Activated CD8-positive, alpha-beta memory T cell treated with anti-CD3 and anti-CD28 coated beads, Interleukin-2, amount 50 U/mL, for 1 hour (primary cell): ENCODE measurements around the gene MPC1.
A peak's percentile ranks its signal among the peaks of the same experiment; 100 is the strongest.

Experiments
- DNase-seq: peaks from one replicate; pipeline ENCODE4 v3.0.0-alpha.2; 2020; ENCODE audit errors: extremely low read depth

Gene MPC1

DNA sequence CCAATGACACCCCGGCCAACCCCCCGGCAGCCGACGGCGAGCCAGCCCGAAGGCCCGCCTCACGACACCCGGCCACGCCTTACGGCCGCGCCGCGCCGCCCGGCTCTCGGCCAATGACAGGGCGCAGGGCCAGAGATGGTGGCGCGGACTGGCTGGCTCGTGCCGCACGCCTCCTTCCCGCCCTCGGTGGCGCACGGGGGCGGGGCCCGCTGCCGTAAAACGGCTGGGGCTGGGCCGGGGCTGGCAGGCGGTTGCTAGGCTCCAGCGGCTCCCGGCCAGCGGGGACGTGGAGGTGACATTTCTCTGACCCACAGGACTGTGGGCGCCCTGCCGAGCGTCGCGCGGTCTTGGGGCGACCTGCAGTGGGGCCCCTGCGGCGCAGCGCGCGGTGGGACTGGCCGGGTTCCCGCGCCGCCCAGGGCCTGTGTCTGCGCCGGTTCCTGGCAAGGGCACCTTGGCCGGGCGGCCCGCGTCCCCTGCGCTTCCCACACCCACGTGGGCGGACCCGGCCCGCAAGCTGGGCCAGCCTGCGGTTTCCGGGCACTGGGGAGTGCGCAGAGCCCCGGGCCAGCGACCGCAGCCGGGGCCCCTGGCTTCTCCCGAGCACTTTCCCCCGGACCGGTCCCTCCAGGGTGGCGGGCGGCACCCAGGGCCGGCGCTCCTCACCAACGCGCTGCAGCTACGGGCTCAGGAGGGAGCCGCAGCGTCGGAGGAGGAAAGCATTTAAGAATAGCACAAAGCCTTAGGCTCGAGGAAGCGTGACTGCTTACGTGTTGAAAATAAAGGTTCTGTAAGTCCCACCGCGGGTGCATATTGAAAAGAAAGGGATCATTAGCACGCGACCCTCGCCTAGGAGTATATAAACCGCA, at the start of gene MPC1:
MPC1 (minus strand) TSS at position 8 of the 869 bp plus-strand sequence. CDS start 64 bp downstream, outside the sequence.
- peak; percentile 65 for DNase-seq

DNA sequence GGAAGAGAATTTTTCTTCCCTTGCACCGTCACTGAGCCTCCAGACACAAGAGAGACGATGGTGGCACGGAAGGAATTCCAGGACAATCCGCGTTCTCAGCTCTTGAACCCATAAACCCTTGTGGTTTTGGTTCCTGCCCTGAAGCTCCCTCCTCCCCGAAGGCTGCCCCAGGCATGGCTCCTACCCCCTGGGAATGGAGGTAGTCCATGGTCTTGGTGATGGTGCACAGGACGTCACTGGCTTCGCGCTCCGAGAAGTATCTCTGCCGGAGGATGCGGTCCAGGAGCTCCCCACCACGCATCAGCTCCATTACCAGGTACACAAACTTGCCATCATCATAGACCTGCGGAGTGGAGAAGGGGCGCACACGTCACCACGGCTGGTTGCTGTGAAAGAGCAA, 47.5 kb upstream of the MPC1 start:
- DNase-seq: no peak

DNA sequence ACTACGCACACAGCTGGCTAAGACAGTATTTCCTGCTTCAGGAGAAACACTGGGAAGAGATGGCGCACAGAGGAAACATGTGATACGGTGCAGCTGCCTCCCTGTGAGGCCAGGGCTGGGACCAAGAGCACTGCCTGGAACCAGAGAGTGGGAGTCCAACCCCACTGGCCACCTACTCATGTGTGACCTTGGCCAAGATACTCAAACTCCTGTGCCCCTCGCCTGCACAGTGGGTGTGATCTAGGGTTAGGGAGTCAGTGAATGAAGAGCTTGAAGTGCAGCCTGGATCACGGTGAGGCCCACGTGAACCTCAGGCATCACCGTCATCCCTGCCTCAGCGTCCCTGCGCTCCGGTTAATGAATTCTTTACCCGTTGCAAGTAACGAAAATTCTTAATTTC, 41.7 kb upstream of the MPC1 start:
- no peak for DNase-seq

DNA sequence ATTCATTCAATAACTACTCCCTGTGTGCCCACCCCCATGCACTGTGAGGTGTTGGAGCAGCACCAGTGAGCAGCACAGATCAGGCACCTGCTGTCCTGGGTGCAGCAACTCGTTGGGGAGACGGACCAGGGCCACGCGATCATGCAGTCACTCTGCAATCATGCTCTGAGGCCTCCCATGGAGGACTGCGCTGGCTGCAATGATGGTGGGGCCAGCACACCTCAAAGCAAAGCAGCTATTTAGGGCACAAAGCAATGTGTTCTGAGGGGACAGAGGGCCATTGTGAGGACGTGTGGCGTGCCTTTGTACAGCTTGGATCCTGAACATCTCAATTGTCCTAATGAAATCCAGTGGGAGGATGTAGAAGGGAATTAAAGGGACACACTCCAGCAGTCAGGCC, 41.0 kb upstream of the MPC1 start:
- DNase-seq: no peak

DNA sequence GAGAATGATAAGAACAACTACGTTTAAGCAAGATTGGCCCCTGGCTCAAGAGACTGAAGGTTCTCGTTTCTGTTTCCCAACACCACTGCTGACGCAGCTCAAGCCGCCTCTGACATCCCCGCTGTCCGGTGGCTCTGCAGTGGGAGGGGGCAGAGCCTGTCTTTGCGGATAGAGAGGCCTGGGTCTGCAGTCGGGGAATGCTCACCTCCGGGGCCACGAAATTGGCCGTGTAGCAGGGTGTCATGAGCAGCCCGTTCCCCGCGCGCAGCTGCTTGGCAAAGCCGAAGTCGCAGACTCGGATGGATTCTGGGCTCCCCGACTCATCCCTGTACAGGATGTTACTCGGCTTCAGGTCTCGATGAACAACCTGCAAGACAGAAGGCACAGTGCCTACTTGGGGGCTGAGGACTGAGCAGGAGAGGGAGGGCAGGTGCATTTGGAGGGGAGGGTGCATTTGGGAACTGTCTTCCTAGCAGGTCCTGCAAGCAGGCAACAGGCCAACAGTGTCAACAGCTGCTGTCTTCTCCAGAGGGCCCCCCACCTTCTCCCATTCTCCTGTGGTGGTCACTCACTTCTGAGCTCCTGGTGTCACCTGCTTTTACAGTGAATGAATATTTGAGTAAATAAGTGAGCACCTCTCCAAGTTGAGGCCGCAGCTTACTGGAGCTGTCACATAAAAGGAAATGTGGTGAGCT, 40.5 kb upstream of the MPC1 start:
- no peak for DNase-seq

DNA sequence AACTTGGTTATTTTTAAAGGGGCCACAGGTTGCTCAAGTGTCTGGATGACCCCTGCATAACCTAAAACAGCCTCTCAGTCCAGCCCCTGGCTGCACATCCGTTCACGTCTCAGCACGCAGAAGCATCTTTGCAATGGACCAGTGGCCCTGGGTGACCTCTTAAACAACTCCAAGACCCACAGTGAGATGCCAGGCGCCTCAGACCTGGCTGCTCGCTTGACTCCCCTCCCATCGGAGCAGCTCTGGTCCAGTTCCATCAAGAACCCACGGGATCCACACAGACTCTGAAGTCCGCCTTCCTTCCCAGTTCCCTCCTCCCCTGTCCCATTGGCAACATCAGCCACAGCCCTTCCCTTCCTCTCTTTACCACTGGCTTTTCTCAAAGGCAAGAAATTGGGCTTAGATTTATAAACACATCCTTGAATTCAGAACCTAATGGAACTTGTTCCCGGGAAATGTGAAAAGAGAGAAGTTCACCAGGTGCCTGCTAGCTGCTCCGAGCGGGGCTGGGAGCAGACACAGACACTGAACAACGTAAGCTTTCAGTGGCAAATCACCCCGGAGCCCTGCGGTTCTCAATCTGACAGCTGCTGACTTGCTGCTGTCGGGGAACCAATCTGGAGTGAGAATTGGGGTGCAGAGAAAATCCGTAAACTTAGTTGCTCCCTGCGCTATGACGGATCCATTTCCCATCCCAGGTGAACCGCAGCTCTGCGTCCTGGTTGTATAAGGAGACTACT, 39.6 kb upstream of the MPC1 start:
- DNase-seq: no peak

DNA sequence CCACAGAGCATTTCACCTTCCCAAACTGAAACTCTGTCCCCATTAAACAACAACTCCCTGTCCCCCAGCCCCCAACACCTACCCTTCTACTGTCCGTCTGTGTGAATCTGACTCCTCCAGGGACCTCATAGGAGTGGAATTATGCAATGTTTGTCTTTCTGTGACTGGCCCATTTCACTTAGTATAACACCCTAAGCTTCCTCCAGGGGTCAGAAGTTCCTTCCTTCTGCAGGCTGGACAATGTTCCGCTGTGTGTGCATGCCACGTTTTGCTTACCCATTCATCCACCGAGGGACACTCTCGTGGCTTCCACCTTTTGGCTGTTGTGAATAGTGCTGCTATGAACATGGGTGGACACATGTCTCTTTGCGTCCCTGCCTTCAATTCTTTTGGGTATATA, 37.6 kb upstream of the MPC1 start:
- no peak for DNase-seq

DNA sequence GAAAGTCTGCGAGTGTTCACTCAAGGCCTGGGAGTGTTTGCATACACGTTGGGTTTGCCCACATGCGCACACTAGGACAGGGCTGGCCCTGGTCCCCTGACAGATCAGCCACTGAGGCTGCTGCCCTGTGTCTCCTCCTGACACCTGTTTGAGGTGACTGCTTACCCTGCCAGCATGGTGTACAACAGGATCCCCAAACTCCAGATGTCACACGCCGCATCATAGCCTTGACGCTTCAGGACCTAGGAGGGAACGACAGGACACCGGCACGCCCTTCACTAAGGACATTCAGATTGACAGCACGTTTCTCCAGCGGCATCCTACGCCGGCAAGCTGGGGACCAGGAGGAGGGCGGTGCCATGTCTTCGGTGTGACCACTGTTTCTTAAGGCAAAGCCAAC, 37.0 kb upstream of the MPC1 start:
- DNase-seq: no peak

DNA sequence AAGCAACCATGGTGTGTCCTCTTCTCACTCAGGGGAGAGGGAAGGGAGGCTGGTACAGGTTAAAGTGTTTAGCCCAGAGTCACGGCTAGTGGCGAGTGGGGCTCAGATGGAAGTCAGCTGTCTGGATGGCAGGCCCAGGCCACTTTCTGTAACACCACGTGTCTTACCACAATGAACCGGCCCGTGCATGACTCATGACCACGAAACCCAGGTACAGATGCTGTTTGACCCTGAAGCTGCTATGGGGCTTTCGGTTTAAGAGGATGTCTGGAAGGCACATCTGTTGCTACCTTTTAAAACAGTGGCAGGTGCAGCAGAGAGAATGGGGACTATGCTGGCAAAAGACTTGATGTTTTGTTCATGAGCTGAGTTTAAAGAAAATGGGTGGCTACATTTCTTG, 36.5 kb upstream of the MPC1 start:
- DNase-seq: no peak

DNA sequence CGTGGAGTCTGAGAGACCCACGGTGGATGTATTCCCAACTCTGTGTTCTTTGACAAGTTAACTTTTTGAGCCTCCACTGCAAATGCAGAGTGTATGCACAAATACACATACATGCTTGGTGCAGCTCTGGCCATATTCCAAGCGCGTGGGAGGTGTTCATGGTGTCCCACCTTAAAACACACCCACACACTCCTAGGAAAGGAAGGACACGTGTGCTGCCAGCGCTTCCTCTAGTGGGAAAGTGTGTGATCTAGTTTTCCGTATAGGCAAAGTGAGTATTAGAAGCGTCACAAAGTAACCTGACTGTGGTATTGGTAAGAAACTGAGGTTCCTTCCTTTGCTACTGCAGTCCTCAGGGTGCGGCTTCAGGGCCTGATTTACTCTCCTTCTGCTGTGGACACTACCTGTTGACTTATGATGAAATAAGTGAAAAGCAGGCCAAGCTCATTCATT, 36.0 kb upstream of the MPC1 start:
- no peak for DNase-seq

DNA sequence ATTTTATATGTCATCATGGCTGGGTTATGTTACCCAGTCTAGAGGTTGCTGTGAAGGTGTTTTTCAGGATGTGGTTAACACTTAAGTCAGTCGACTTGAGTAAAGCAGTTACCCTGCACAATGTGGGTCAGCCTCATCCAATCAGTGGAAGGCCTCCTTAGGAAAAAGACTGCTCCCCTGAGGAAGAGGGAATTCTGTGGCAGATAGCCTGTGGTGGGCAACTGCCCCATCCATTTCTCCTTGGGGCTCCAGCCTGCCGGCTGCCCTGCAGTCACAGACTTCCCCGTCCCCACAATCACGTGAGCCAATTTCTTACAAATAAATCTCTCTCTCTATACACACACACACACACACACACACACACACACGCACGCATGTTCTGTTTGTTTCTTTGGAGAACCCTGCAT, 34.5 kb upstream of the MPC1 start:
- no peak for DNase-seq

DNA sequence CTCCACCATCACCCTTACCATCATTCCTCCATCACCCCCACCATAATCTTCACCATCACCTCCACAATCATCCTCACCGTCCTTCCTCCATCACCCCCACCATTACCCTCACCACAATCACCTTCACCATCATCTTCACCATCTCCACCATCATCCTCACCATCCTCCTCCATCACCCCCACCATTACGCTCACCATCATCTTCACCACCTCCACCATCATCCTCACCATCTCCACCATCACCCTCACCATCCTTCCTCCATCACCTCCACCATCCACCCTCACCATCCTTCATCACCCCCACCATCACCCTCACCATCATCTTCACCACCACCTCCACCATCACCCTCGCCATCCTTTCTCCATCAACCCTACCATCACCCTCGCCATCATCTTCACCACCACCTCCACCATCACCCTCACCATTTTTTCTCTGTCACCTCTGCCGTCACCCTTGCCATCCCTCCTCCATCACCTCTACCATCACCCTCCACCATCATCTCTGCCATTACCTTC, 33.1 kb upstream of the MPC1 start:
- DNase-seq: no peak

DNA sequence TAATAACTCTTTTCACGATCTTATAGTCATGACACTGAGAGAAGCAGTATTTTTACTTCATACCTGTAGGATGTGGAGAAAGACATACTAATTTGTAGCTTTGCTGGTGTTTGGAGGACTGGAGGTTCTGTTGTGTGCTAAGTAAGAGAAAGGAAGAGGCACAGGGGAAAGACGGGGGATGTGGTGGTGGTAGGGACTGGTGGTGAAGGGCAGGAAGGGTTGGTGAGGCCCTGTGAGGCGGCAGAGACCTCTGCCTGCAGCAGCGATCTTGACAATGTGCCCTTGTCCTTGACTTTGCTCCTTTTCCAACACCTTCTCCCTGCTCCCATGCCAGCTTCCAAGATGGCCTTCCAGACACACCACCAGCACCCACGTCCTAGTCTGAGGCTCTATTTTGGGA, 32.6 kb upstream of the MPC1 start:
- no peak for DNase-seq

DNA sequence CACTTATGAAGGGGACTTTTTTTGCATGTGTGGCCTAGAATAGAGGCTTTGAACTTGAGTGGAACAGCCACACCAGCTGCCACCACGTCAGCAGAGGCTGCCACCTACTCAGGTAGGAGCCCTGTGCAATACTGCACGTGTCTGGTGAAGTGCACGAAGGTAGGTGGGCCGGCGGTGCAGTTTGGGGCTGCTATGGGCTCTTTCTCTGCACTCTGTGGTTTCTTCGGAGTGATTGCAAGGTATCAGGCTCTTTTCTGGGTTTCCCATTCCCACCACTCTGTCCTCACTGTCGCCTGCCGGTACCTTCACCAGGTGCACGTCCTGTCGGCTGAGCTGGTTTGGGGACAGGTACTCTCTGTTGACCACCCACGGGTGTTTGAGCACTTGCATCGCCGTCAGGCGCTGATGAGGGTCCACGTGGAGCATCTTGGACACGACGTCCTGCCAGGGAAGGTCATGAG, 30.8 kb upstream of the MPC1 start:
- DNase-seq: no peak

DNA sequence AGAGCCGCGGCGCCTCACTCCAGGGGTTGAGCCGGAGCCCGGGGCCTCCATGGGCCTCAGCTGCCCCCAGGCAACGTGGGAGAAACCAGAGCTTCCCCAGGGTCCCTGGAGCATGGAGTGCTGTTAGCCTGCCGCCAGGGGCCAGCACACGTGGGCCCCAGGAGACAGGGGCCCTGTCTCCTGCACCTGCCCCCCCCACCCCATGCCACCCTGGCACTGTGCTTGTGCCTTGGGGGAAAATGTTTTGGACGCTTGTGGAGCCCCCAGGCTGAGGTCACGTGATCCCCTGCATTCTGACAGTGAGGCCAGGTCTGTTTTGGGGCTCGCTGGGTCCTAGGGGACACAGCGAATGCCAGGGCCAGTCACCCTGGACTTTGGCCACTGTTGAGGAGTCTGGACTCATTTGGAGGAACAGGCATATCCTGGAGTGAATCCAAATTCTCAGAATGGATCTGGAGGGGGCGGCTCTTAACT, 30.2 kb upstream of the MPC1 start:
- no peak for DNase-seq

DNA sequence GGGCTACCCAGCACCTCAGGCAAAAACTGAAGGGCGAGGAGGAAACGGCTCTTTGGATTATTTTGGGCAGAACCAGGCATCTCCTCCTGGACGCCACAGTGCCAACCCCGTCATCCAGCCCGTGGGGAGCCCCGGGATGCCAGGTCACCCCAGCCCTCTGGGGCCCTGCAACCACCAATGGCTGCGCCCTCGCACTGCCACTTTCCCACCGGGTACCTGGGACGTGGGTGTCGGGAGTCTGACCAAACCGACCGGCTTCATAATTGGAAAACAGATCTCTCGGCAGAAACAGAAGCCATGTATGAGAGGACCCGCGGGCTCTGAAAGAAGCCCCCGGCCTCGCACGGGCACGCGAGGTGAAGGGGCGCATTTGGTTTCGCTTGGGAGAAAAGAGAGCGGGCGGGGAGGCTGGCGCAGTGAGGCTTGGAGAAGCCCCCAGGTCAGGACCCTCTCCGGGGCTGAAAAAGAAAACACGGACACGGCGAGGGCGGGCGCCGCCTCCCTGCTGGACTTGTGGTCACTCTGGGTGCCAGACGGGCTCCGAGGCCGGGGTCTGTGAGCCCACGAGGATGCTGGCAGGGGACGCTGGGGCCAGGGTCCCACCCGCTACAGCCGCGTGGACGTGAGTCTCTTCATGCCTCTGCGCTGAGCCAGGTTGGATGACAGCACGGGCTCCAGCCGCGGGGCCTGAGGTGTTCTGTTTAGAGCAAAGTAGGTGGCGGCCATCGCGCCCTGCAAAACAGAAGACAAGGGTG, 29.6 kb upstream of the MPC1 start:
- DNase-seq: no peak

DNA sequence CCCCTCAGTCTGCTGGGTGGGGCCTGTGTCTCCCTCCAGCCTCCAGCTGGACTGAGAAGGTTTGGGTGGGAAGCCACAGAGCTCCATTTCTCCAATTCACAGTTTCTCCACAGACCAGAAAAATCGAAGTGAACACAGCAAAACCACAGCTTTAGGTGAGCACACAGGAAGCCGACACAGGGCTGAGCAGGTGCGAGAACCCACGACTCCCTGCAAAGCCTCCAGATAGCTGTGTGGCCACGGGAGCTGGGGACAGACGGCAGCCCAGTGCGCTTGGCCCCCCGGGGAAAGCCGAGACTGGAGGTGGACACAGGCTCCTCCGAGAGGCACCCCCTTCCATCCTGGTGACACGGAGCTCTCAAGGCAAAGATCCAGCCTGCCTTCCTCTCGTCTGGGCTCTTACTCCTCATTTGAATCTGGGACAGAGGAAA, 29.0 kb upstream of the MPC1 start:
- no peak for DNase-seq

DNA sequence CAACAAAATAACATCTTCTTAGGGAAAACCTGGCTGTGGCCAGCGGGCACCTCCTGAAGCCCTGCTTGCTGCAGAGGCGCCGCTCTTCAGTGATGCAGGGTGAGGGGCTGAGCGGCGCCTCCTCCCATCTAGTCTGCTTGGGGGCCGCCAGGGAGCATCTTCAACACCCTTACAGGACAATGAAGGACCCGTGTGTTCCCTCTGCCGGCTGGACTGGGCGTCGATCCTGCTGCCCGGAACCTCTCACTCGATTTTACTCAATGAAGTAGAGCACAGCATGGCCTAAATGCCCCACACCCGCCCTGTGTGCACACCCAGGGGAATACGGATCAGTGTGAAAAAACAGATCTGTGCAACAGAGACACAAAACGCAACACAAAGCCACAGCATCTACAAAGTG, 28.5 kb upstream of the MPC1 start:
- no peak for DNase-seq

DNA sequence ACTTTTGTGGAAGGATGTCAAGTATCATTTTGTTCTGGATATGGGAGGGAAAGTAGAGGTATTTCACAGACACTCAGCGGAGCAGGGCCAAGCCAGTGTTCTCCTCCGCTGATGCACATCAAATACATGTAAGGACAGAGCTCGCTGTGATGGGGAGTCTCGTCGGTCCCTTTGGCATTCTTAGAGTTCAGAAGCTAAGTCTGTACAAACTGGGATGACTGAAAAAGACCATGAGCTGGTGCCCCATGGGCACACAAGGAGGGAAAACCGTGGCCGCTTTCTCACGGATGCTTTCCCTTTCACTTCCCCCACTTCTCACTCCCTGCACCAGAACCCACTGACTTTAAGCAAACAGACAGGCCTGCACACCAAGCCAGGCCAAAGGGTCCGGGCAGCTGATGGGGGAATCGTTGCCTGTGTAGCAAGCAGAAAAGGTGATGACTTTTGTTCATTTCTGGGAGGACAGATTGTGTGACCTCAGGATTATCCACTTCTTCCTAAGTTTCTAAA, 27.7 kb upstream of the MPC1 start:
- no peak for DNase-seq

DNA sequence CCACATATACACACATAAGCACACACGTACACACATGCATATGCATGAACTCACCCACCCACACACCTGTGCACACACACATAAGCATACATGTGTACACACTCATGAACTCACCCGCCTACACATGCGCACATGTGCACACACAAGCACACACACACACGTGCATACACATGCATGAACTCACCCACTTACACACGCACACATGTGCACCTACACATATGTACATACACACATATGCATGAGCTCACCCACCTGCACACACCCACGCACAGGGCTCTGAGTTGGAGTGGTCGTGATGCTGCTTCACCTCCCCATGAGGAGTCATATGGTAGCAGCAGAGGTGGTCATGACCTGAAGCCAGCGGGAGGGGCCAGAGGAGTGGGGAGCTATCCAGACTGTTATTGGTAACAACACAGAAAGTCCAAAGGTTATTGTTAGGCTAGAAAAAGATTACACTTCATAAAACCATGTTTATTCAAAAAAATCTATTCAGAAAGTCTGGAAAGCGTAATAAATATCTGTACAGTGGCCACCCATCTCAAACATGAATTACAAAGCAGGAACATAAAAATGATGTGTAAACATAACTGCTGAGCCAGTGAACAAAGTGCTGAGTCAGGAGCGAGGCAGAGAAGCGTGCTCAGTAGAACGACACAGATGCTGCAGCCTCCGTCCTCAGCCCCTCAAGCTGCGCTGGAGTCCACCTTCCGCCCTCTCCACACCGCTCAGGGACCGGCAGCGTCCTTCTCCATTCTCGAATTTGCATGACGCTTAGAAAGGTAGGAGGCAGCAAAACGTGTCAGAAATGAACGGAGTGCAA, 26.4 kb upstream of the MPC1 start:
- DNase-seq: no peak
